HFFc6 (cell line): ENCODE data around the gene SLC19A1. TPM values are rescaled to one million over a fixed set of nuclear protein-coding genes. Genes with fewer than 3 reads are reported as not detected.

Experiments used
- DNase-seq: peaks from one replicate; pipeline ENCODE4 v3.0.0-alpha.2; 2018
- H3K27ac Mint-ChIP-seq: 2 replicates; pipeline ENCODE4 v1.8.0; 2020; ENCODE audit warnings: mild to moderate bottlenecking, mixed read lengths
- H3K27me3 Mint-ChIP-seq: 2 replicates; pipeline ENCODE4 v1.8.0; 2021; ENCODE audit warnings: mild to moderate bottlenecking, moderate library complexity, mixed read lengths; ENCODE audit not compliant: insufficient read depth
- H3K36me3 Mint-ChIP-seq: 2 replicates; pipeline ENCODE4 v1.8.0; 2021; ENCODE audit warnings: low read depth, mixed read lengths
- H3K4me1 Mint-ChIP-seq: 2 replicates; pipeline ENCODE4 v1.8.0; 2020; ENCODE audit warnings: low read depth, mixed read lengths
- H3K4me3 Mint-ChIP-seq: 2 replicates; pipeline ENCODE4 v1.8.0; 2020; ENCODE audit warnings: mild to moderate bottlenecking, moderate library complexity, mixed read lengths
- H3K9me3 Mint-ChIP-seq: 2 replicates; pipeline ENCODE4 v1.8.0; 2020; ENCODE audit warnings: mild to moderate bottlenecking, mixed read lengths
- CTCF ChIP-seq: fragments of 200-600 bp; sonication (generic); IDR thresholded peaks from 2 replicates; pipeline ENCODE4 v1.5.0; 2021; ENCODE audit warnings: antibody characterized with exemption, mild to moderate bottlenecking
- total RNA-seq, 6 experiments: library from RNA; stranded (reverse); fragmentation: NEBNext Ultra II Directional; extraction: Animal tissue kit (Norgen Biotek cat#: 25700); gene quantifications; 2 replicates in 1 of 6; 3 replicates in 5 of 6; pipeline ENCODE4 v1.2.3, GENCODE V29; 2021

SLC19A1 gene
- total RNA-seq, 6 experiments from 2014 or later, result 12.3 to 15.9 (median 14.6) TPM

GRCh38 chr21:45575304-45575992 is 33.2 kb upstream of the SLC19A1 start:
- no peak for DNase-seq
- H3K9me3 Mint-ChIP-seq, result no peaks in the 10 kb centered on the region
- H3K4me3 Mint-ChIP-seq, result no peak overlapping the region
- H3K27ac Mint-ChIP-seq, result no peak overlapping the region
- no peaks in the 10 kb centered on the region for H3K36me3 Mint-ChIP-seq
- peaks cover 36% of the 10 kb centered on the region for H3K27me3 Mint-ChIP-seq
- 0 out of 2 replicates have a peak, but pooled peaks have one; percentile 7 for TF ChIP-seq CTCF
- H3K4me1 Mint-ChIP-seq, result peaks cover 24% of the 10 kb centered on the region

GRCh38 chr21:45574691-45575090 is 32.5 kb upstream of the SLC19A1 start:
- Mint-ChIP-seq H3K27me3 (peaks cover 39% of the 10 kb centered on the region), H3K36me3 (no peaks in the 10 kb centered on the region), H3K27ac (no peak overlapping the region), H3K9me3 (no peaks in the 10 kb centered on the region), H3K4me1 (peaks cover 25% of the 10 kb centered on the region), H3K4me3 (no peak overlapping the region)
- TF ChIP-seq CTCF, result no peak
- DNase-seq, result no peak

- no peaks in the 10 kb centered on the region for H3K9me3 Mint-ChIP-seq
- H3K36me3 Mint-ChIP-seq, result no peaks in the 10 kb centered on the region
- TF ChIP-seq CTCF, result no peak
- H3K27me3 Mint-ChIP-seq, result peaks cover 44% of the 10 kb centered on the region
- no peak overlapping the region for H3K4me3 Mint-ChIP-seq
- peaks cover 25% of the 10 kb centered on the region for H3K4me1 Mint-ChIP-seq
- H3K27ac Mint-ChIP-seq, result no peak overlapping the region
- DNase-seq, result no peak
Measured at GRCh38 chr21:45574081-45574501, 31.9 kb upstream of the SLC19A1 start.

GRCh38 chr21:45573452-45574035 is 31.3 kb upstream of the SLC19A1 start:
- no peak for TF ChIP-seq CTCF
- Mint-ChIP-seq H3K9me3 (no peaks in the 10 kb centered on the region), H3K4me3 (no peak overlapping the region), H3K36me3 (no peaks in the 10 kb centered on the region), H3K27ac (no peak overlapping the region), H3K4me1 (peaks cover 25% of the 10 kb centered on the region), H3K27me3 (peaks cover 48% of the 10 kb centered on the region)
- no peak for DNase-seq

- DNase-seq, result no peak
- H3K4me3 Mint-ChIP-seq, result no peak overlapping the region
- no peaks in the 10 kb centered on the region for H3K36me3 Mint-ChIP-seq
- H3K27ac Mint-ChIP-seq, result no peak overlapping the region
- H3K27me3 Mint-ChIP-seq, result peaks cover 51% of the 10 kb centered on the region
- H3K4me1 Mint-ChIP-seq, result peaks cover 25% of the 10 kb centered on the region
- no peak for TF ChIP-seq CTCF
- H3K9me3 Mint-ChIP-seq, result no peaks in the 10 kb centered on the region
Measured at GRCh38 chr21:45572783-45573451, 30.7 kb upstream of the SLC19A1 start.
